Kidney epithelial cell (primary cell): ENCODE measurements around the gene SERPIND1. TPM values are rescaled to one million over a fixed set of nuclear protein-coding genes. Genes with fewer than 3 reads are reported as not detected.
"Not testable (repeated sequence)": the region's sequence is repeated elsewhere in the genome, so short reads cannot be mapped to it uniquely, and the experiment has no call there.

Source experiments
- DNase-seq: peaks from one replicate; pipeline ENCODE4 v3.0.0-alpha.2; 2010; ENCODE audit warnings: low read depth
- H3K27me3 ChIP-seq: 2 replicates; pipeline ENCODE4 v1.6.0; 2011; ENCODE audit warnings: low read length; ENCODE audit not compliant: control insufficient read depth, insufficient read depth
- H3K36me3 ChIP-seq: 2 replicates; pipeline ENCODE4 v1.5.1; 2011; ENCODE audit warnings: low read length; ENCODE audit not compliant: control insufficient read depth, insufficient read depth
- H3K4me3 ChIP-seq: 2 replicates; pipeline ENCODE4 v1.5.1; 2011; ENCODE audit warnings: low read depth, mild to moderate bottlenecking, control low read depth, low read length
- total RNA-seq: library from RNA; depleted of rRNA; stranded (reverse); fragments of >200 nt; gene quantifications from 2 replicates; pipeline ENCODE4 v1.2.3, GENCODE V29; 2015
- TF ChIP-seq, protein P1 (sequence below): IDR thresholded peaks from 2 replicates; pipeline ENCODE4 v1.5.1; 2011; ENCODE audit warnings: mild to moderate bottlenecking, moderate library complexity, low read length, control low read depth, inconsistent platforms; ENCODE audit not compliant: insufficient read depth, poor library complexity, severe bottlenecking

SERPIND1 gene
- total RNA-seq, 1 donor from 2014 or later, result not detected

DNA sequence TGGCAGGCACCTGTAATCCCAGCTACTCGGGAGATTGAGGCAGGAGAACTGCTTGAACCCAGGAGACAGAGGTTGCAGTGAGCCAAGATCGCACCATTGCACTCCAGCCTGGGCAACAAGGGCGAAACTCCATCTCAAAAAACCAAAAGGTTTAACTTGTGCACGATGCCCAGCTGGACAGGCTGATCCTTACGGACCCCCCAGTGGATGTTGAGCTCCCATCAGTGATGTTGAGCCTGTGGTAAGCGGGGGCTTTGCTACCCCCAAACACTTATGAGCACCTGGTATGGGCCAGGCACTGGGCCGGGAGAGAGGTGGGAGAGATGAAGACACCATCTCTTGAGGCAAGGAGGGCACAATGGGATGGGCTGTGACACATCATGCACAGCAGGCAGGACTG, 7.4 kb upstream of the SERPIND1 start:
- DNase-seq, result no peak
- TF ChIP-seq, protein P1, sequence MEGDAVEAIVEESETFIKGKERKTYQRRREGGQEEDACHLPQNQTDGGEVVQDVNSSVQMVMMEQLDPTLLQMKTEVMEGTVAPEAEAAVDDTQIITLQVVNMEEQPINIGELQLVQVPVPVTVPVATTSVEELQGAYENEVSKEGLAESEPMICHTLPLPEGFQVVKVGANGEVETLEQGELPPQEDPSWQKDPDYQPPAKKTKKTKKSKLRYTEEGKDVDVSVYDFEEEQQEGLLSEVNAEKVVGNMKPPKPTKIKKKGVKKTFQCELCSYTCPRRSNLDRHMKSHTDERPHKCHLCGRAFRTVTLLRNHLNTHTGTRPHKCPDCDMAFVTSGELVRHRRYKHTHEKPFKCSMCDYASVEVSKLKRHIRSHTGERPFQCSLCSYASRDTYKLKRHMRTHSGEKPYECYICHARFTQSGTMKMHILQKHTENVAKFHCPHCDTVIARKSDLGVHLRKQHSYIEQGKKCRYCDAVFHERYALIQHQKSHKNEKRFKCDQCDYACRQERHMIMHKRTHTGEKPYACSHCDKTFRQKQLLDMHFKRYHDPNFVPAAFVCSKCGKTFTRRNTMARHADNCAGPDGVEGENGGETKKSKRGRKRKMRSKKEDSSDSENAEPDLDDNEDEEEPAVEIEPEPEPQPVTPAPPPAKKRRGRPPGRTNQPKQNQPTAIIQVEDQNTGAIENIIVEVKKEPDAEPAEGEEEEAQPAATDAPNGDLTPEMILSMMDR, result no peak
- Histone ChIP-seq H3K36me3 (no peaks in the 10 kb centered on the region), H3K27me3 (no peaks in the 10 kb centered on the region), H3K4me3 (no peak overlapping the region)

DNA sequence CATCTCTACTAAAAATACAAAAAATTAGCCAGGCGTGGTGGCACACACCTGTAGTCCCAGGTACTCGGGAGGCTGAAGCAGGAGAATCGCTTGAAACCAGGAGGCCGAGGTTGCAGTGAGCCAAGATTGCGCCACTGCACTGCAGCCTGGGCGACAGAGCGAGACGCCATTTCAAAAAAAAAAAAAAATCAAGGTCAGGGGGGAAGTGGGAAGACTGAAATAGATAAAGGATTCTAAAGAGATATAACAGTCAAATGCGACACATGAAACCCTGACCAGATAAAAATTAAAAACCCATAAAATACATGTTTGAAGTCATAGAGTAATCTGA, 4.5 kb upstream of the SERPIND1 start:
- H3K27me3 ChIP-seq, H3K36me3 ChIP-seq, H3K4me3 ChIP-seq, DNase-seq: not testable (repeated sequence)

DNA sequence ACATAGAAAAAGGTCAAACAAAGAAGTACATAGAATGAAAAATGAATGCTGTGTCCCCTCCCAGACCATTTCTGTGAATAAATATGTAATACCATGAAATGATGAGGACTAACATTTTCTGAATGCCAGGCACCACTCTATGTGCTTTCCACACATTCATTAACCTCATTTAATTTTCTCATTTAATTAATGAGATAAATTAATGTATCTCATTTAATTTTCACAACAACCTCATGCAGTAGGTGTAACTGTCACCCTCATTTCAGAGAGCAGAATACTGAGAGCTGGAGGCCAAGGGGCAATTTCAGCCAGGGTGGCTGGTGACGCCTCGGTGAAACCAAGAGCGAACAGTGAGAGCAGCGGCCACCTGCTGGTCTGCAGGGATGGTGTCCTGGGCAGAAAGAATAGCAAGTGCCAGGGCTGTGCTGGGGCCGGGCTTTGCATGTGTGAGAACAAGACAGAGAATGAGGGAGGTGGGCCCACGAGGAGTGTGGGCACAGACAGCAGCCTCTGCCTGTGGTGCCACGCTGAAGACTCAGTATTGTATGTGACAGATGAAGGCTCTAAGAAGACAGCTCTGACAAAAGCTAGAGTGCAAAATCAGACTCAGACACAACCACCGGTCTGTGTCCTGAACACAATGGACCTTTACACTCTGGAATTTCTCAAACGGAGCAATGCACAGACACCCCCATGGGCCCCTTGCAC, 1.8 kb upstream of the SERPIND1 start:
- Histone ChIP-seq H3K36me3 (no peaks in the 10 kb centered on the region), H3K27me3 (no peaks in the 10 kb centered on the region), H3K4me3 (no peak overlapping the region)
- DNase-seq, result no peak
- TF ChIP-seq, protein P1, result peak; percentile 9

DNA sequence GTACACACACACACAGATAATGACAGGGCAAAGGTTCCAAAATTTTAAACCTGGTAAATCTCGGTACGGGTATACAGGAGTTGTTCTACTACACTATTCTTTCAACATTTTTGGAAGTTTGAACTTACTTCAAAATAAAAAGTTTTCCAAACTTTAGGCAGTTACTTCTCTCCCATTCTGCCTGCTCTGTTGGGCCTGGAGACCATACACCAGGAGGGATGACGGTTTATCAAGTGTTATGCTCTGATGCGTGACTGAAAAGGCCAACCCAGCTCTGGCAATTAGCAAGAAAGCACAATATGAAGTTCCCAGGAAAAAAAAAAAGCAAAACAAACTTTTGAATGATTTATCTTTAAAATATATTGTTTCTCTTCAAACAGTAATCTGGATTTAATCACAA, 969 bp downstream of the SERPIND1 start:
- no peak for DNase-seq
- H3K36me3 ChIP-seq, result no peaks in the 10 kb centered on the region
- H3K4me3 ChIP-seq, result no peak overlapping the region
- TF ChIP-seq, protein P1, result no peak
- no peaks in the 10 kb centered on the region for H3K27me3 ChIP-seq

DNA sequence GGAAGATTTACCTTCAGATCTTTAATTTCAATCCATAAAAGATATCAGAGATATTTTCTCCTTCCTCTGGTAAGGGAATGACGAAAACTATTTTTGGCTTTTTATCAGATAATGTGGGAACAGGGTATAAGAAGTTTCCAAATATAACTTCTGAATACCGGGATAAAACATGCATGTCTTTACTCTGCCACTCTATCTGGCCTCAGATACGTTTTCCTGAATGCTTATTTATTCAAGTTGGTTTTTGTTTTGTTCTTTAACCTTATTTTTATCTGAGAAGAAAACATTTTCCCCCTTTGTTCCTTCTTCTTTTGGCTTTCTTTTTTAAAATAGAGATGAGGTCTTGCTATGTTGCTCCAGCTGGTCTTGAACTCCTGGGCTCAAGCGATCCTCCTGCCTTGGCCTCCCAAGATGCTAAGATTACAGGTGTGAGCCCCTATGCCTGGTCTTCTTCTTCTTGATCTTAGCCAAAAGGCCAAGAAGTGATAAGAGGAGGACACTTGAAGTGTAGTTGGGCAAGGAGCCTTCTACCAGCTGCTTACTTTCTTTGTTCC, 1.5 kb downstream of the SERPIND1 start:
- TF ChIP-seq, protein P1, result no peak
- Histone ChIP-seq H3K36me3 (no peaks in the 10 kb centered on the region), H3K27me3 (no peaks in the 10 kb centered on the region), H3K4me3 (no peak overlapping the region)
- DNase-seq, result no peak

DNA sequence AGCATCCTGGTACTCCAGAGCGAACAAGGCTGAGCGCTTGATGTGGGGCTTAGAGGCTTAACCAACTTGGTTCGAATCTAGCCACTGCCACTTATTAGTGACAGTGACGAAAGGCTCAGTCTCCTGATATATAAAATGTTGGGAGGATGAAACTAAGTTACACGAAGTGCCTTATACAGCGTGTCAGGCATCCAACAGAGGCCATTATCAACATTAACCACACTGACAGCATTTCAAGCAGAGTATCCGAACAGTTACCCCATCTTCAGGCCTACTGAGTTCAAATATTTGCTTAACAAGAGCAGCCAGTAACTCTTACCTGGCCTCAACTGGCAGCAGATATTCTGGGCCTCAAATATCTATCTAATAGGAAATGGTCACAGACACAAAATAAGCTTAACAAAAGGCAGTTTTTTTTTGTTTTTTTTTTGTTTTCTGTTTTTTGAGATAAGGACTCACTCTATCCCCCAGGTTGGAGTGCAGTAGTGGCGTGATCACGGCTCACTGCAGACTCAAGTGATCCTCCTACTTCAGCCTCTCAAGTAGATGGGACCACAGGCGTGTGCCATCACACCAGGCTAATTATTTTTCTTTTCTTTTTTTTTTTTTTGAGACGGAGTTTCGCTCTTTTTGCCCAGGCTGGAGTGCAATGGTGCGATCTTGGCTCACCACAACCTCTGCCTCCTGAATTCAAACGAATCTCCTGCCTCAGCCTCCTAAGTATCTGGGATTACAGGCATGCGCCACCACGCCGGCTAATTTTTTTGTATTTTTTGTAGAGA, 2.9 kb downstream of the SERPIND1 start:
- no peaks in the 10 kb centered on the region for H3K27me3 ChIP-seq
- DNase-seq, result no peak
- H3K4me3 ChIP-seq, result no peak overlapping the region
- no peaks in the 10 kb centered on the region for H3K36me3 ChIP-seq
- TF ChIP-seq, protein P1, result no peak
